K562 (cell line): ENCODE results near the gene FBL. TPM values are rescaled to one million over a fixed set of nuclear protein-coding genes. Genes with fewer than 3 reads are reported as not detected.

ENCODE experiments used
- ATAC-seq: fragments of 200-7000 bp; cut with Tn5 transposase; 3 replicates; pipeline ENCODE4 v1.9.1; 2020; ENCODE audit warnings: moderate library complexity
- BruUV-seq: library from RNA; stranded (reverse); fragments of 400-500 nt; replicated peaks from 2 replicates; lab custom pipeline; 2021; lab: Mats Ljungman, UMichigan
- CTCF ChIA-PET: fragments of 300-600 bp; formaldehyde crosslinking; extraction: SDS; loops from one replicate; lab custom pipeline; 2021; ENCODE audit warnings: low intra/inter-chr PET ratio; lab: Yijun Ruan, JAX
- POLR2A ChIA-PET: fragments of 300-600, 350-650 bp; sonication (Branson Sonifier 250); formaldehyde crosslinking; extraction: SDS; loops from one replicate; lab custom pipeline; 2021; ENCODE audit warnings: antibody characterized with exemption, inconsistent platforms; lab: Yijun Ruan, JAX
- DNase-seq, 4 experiments: peaks; one replicate each; pipeline versions ENCODE4 v3.0.0 to v3.0.0-alpha.2; 2011 to 2018; ENCODE audit warnings: low spot score in 3 of 4, mixed read lengths in 3 of 4; ENCODE audit errors: extremely low read depth in 1 of 4
- FAIRE-seq: peaks from 2 replicates; lab custom pipeline; 2011; peaks lifted over from hg19 to GRCh38; lab: Jason Lieb, UNC
- H2AFZ ChIP-seq: 2 replicates; pipeline ENCODE4 v1.6.0; 2011; ENCODE audit warnings: low read depth, low read length, control low read depth, inconsistent platforms
- H3K27ac ChIP-seq: fragments of 200-600 bp; 3 replicates; pipeline ENCODE4 v1.8.0; 2011; ENCODE audit warnings: low read depth, mild to moderate bottlenecking, control low read depth, inconsistent platforms, low read length, moderate library complexity, mixed read lengths; ENCODE audit errors: extremely low read depth
- H3K27me3 ChIP-seq, 2 experiments: fragments of 300-600 bp in 1 of 2; 2 replicates in 1 of 2; 3 replicates in 1 of 2; pipeline versions ENCODE4 v1.6.0 to v1.8.0; 2011; ENCODE audit warnings: inconsistent platforms in 2 of 2, low read length in 2 of 2, mild to moderate bottlenecking in 1 of 2, mixed read lengths in 1 of 2, moderate library complexity in 1 of 2; ENCODE audit not compliant: control insufficient read depth in 2 of 2, insufficient read depth in 2 of 2
- H3K36me3 ChIP-seq: fragments of 300-600 bp; 3 replicates; pipeline ENCODE4 v1.8.0; 2011; ENCODE audit warnings: mild to moderate bottlenecking, low read length, inconsistent platforms; ENCODE audit not compliant: control insufficient read depth, insufficient read depth
- H3K4me1 ChIP-seq, 2 experiments: fragments of 200-600 bp in 1 of 2; replicated peaks in 1 of 2; 2 replicates in 1 of 2; 3 replicates in 1 of 2; pipeline versions ENCODE4 v1.5.1 to v1.8.0; 2011; ENCODE audit warnings: inconsistent platforms in 2 of 2, low read length in 2 of 2, mild to moderate bottlenecking in 1 of 2, mixed read lengths in 1 of 2, moderate library complexity in 1 of 2; ENCODE audit not compliant: control insufficient read depth in 2 of 2, insufficient read depth in 2 of 2
- H3K4me2 ChIP-seq: 2 replicates; pipeline ENCODE4 v1.6.1; 2011; ENCODE audit warnings: low read length, control low read depth, inconsistent platforms, mixed read lengths; ENCODE audit not compliant: insufficient read depth
- H3K4me3 ChIP-seq: fragments of 200-600 bp; sonication (generic), shearing (Covaris generic); 2 replicates; pipeline ENCODE4 v1.5.1; 2016; ENCODE audit warnings: control low read depth, inconsistent platforms
- H3K79me2 ChIP-seq: fragments of 200-600 bp; 3 replicates; pipeline ENCODE4 v1.8.0; 2011; ENCODE audit warnings: low read length, inconsistent platforms; ENCODE audit not compliant: control insufficient read depth, insufficient read depth
- H3K9ac ChIP-seq, 2 experiments: 2 replicates each; pipeline versions ENCODE4 v1.6.0 to v1.6.1; 2011; ENCODE audit warnings: low read depth in 2 of 2, low read length in 2 of 2, control low read depth in 1 of 2, inconsistent platforms in 1 of 2, mild to moderate bottlenecking in 1 of 2, mixed read lengths in 1 of 2; ENCODE audit not compliant: insufficient read depth in 1 of 2
- H3K9me1 ChIP-seq: one replicate; pipeline ENCODE4 v1.6.0; 2011; ENCODE audit warnings: inconsistent platforms, mild to moderate bottlenecking, low read length, moderate library complexity; ENCODE audit not compliant: control insufficient read depth, insufficient read depth
- H3K9me3 ChIP-seq: replicated peaks from 2 replicates; pipeline ENCODE4 v1.5.1; 2011; ENCODE audit warnings: low read depth, low read length, inconsistent platforms; ENCODE audit not compliant: control insufficient read depth, insufficient read depth
- H4K20me1 ChIP-seq: replicated peaks from 2 replicates; pipeline ENCODE4 v1.6.1; 2011; ENCODE audit warnings: low read length, inconsistent platforms, mixed read lengths; ENCODE audit not compliant: control insufficient read depth, insufficient read depth
- CHAMP1 ChIP-seq: fragments of 450-650 bp; IDR thresholded peaks from 2 replicates; pipeline ENCODE4 v1.6.1; 2016; ENCODE audit warnings: mild to moderate bottlenecking
- SP2 ChIP-seq: IDR thresholded peaks from 2 replicates; pipeline ENCODE4 v1.6.1; 2011; ENCODE audit warnings: mild to moderate bottlenecking, low read depth, low read length, moderate library complexity; ENCODE audit not compliant: poor library complexity, severe bottlenecking; ENCODE audit errors: extremely low read depth
- SPI1 ChIP-seq: IDR thresholded peaks from 2 replicates; pipeline ENCODE4 v1.6.1; 2011; ENCODE audit warnings: low read depth, low read length, control low read depth, borderline replicate concordance
- YY1 ChIP-seq, 3 experiments: IDR thresholded peaks; 2 replicates each; pipeline ENCODE4 v1.6.1; 2011; ENCODE audit warnings: low read length in 2 of 3, mild to moderate bottlenecking in 2 of 3, moderate library complexity in 2 of 3, borderline replicate concordance in 1 of 3, control low read depth in 1 of 3, low read depth in 1 of 3; ENCODE audit not compliant: insufficient read depth in 3 of 3, insufficient replicate concordance in 2 of 3, control insufficient read depth in 1 of 3, insufficient read length in 1 of 3; ENCODE audit errors: extremely low read depth in 1 of 3
- WGBS: fragments of 100-300 bp; shearing (Covaris generic); methylation state at CpG from one replicate; pipeline ENCODE4 v1.1.6; 2016; ENCODE audit warnings: low coverage, mixed read lengths; ENCODE audit not compliant: insufficient coverage; ENCODE audit errors: missing lambda C conversion rate; 5-methylcytosine and 5-hydroxymethylcytosine counted together
- in situ Hi-C: fragments of 300-500 bp; cut with MboI; formaldehyde crosslinking; loops from 4 replicates; pipeline ENCODE4 v1.15.0; 2018; ENCODE audit warnings: inconsistent platforms, mixed read lengths
- intact Hi-C: fragments of 100-400 bp; cut with micrococcal nuclease; formaldehyde crosslinking; loops from 2 replicates; pipeline ENCODE4 v1.14.2; 2022
- polyA plus RNA-seq, 8 experiments: library from polyadenylated mRNA; depleted of rRNA in 4 of 8; stranded (reverse) in 5 of 8; unstranded in 3 of 8; fragments of >200 nt; fragmentation: Nextera tagmentation in 2 of 8; fragmentation: Illumina TruSeq in 1 of 8; extraction: Ambion mirVana in 2 of 8; extraction: Trizol in 1 of 8; gene quantifications; 2 replicates each; pipeline versions ENCODE4 v1.2.1 to v1.2.3, GENCODE V29; 2011 to 2014; ENCODE audit warnings: inconsistent platforms in 1 of 8, missing spikeins in 1 of 8
- total RNA-seq, 7 experiments: library from RNA; depleted of rRNA in 6 of 7; stranded (reverse); fragments of >200 nt in 6 of 7; fragmentation: Illumina TruSeq in 2 of 7; extraction: Trizol in 2 of 7; gene quantifications; 2 replicates each; pipeline versions ENCODE4 v1.2.1 to v1.2.3, GENCODE V29; 2011 to 2021; ENCODE audit warnings: low replicate concordance in 1 of 7

The FBL gene
- total and polyA plus RNA-seq, 9 of the 15 experiments (the other 6 are each of a cell fraction or from before 2014, with no cell fraction given): 201 to 1,696 (median 696) TPM

- POLR2A ChIA-PET: interaction anchor here (0.6 to 1.0 kb wide), 3 partner anchors 11 to 220 kb away, joined by 3 to 4 read pairs (median 3); no protein-coding TSS in a partner anchor
These were observed 51.2 kb downstream of the FBL start for GRCh38 chr19:39795001-39795400.

More at GRCh38 chr19:39795001-39795400, 51.2 kb downstream of the FBL start:
- Histone ChIP-seq H3K4me1 (peaks cover 0 to 3% of the 10 kb centered on the region in 2 experiments; a peak in 1 of 5 replicates), H3K4me3 (no peak overlapping the region), H3K9ac (no peak overlapping the region), H3K27me3 (peaks cover 0 to 12% of the 10 kb centered on the region in 2 experiments; a peak in 4 of 5 replicates), H3K4me2 (no peak overlapping the region), H3K9me3 (no peaks in the 10 kb centered on the region), H3K27ac (no peak overlapping the region), H3K36me3 (no peaks in the 10 kb centered on the region), H3K9me1 (no peaks in the 10 kb centered on the region), H3K79me2 (no peaks in the 10 kb centered on the region), H2AFZ (no peak overlapping the region), H4K20me1 (no peaks in the 10 kb centered on the region)
- no TSS peak for BruUV-seq
- CTCF ChIA-PET: interaction anchor here (0.7 kb wide), 1 partner anchor 213 kb away, joined by 3 read pairs; no protein-coding TSS in a partner anchor
- FAIRE-seq (no peak), DNase-seq (no peak)
- intact Hi-C loops (no loop called here), in situ Hi-C loops (no loop called here)
- 6% methylated on average over 5 of the region's 5 CpGs for WGBS
- TF ChIP-seq SP2: no peak
- TF ChIP-seq CHAMP1: no peak
- peak; percentile 58; the same call in 1 of the 2 replicates for TF ChIP-seq SPI1
- no peak for TF ChIP-seq YY1 (IDR thresholded peaks at IDR 0.05; ENCODE audit: borderline replicate concordance in 1 of 3, control insufficient read depth in 1 of 3, extremely low read depth in 1 of 3, insufficient read depth in 3 of 3, insufficient read length in 1 of 3, insufficient replicate concordance in 2 of 3, low read depth in 1 of 3, low read length in 2 of 3)
- TF ChIP-seq, all 486 proteins: peak for 1
- ATAC-seq: no peak
